GM21447 (cell line): Measurements from ENCODE around the gene DDAH2.

Experiments
- ATAC-seq: cut with Tn5 transposase; IDR thresholded peaks from one replicate; pipeline ENCODE4 v1.9.1; 2021; ENCODE audit not compliant: unreplicated experiment

DDAH2 gene

GRCh38 chr6:31761343-31761742 is 32.2 kb upstream of the DDAH2 start:
- no peak for ATAC-seq

GRCh38 chr6:31760790-31761189 is 31.7 kb upstream of the DDAH2 start:
- ATAC-seq: no peak

GRCh38 chr6:31758281-31758680 is 29.2 kb upstream of the DDAH2 start:
- ATAC-seq: no peak

GRCh38 chr6:31752739-31753319 is 23.7 kb upstream of the DDAH2 start:
- no peak for ATAC-seq

GRCh38 chr6:31750411-31751022 is 21.4 kb upstream of the DDAH2 start:
- no peak for ATAC-seq

GRCh38 chr6:31749301-31750036 is 20.4 kb upstream of the DDAH2 start:
- no peak for ATAC-seq

GRCh38 chr6:31744422-31744821 is 15.3 kb upstream of the DDAH2 start:
- no peak for ATAC-seq

GRCh38 chr6:31742894-31743293 is 13.8 kb upstream of the DDAH2 start:
- ATAC-seq: no peak

GRCh38 chr6:31741815-31742214 is 12.7 kb upstream of the DDAH2 start:
- no peak for ATAC-seq

GRCh38 chr6:31740397-31741223 is 11.5 kb upstream of the DDAH2 start:
- no peak for ATAC-seq

- ATAC-seq: peak; percentile 58
Measured at GRCh38 chr6:31739639-31740396, 10.7 kb upstream of the DDAH2 start, which contains the start of gene MSH5. Gene MSH5, plus strand, starts transcription at chr6:31740005. Its CDS starts 462 bp downstream, at chr6:31740467.

- peak; percentile 20 for ATAC-seq
Measured at GRCh38 chr6:31737991-31738979, 9.2 kb upstream of the DDAH2 start.

GRCh38 chr6:31737315-31737990 is 8.4 kb upstream of the DDAH2 start:
- ATAC-seq: no peak

- no peak for ATAC-seq
Measured at GRCh38 chr6:31736768-31737314, 7.7 kb upstream of the DDAH2 start.

GRCh38 chr6:31736021-31736767 is 7.1 kb upstream of the DDAH2 start, which contains the start of gene CLIC1:
Gene CLIC1, minus strand, starts transcription at chr6:31736530. Its CDS starts 230 bp downstream, at chr6:31736300.
- no peak for ATAC-seq

GRCh38 chr6:31734821-31735406 is 5.8 kb upstream of the DDAH2 start:
- peak; percentile 21 for ATAC-seq

- no peak for ATAC-seq
Measured at GRCh38 chr6:31734247-31734820, 5.2 kb upstream of the DDAH2 start.
